ACC112 (cell line): ENCODE results near the gene DDX59.

Experiments used
- H2AFZ ChIP-seq: fragments of 200-600 bp; sonication (generic); one replicate; pipeline ENCODE4 v1.6.0; 2017; ENCODE audit warnings: antibody characterized with exemption, low read length; ENCODE audit not compliant: unreplicated experiment
- H3K27ac ChIP-seq: fragments of 200-600 bp; sonication (generic); 2 replicates; pipeline ENCODE4 v1.5.1; 2014; ENCODE audit warnings: low read depth, mild to moderate bottlenecking, antibody characterized with exemption, low read length, moderate library complexity
- H3K27me3 ChIP-seq: fragments of 200-600 bp; sonication (generic); 2 replicates; pipeline ENCODE4 v1.6.1; 2014; ENCODE audit warnings: mild to moderate bottlenecking, antibody characterized with exemption, low read length, moderate library complexity, mixed read lengths; ENCODE audit not compliant: insufficient read depth
- H3K36me3 ChIP-seq: fragments of 200-600 bp; sonication (generic); 2 replicates; pipeline ENCODE4 v1.6.1; 2016; ENCODE audit warnings: mild to moderate bottlenecking, antibody characterized with exemption, low read length, moderate library complexity, mixed read lengths; ENCODE audit not compliant: insufficient read depth
- H3K4me1 ChIP-seq: fragments of 200-600 bp; sonication (generic); one replicate; pipeline ENCODE4 v1.6.1; 2016; ENCODE audit warnings: low read length, mixed read lengths; ENCODE audit not compliant: insufficient read depth, unreplicated experiment, control insufficient read depth
- H3K4me3 ChIP-seq: fragments of 200-600 bp; sonication (generic); 2 replicates; pipeline ENCODE4 v1.5.1; 2014; ENCODE audit warnings: mild to moderate bottlenecking, low read depth, low read length
- H3K79me2 ChIP-seq: fragments of 200-600 bp; sonication (generic); one replicate; pipeline ENCODE4 v1.6.0; 2016; ENCODE audit warnings: low read length; ENCODE audit not compliant: control insufficient read depth, unreplicated experiment, insufficient read depth

The DDX59 gene

DNA sequence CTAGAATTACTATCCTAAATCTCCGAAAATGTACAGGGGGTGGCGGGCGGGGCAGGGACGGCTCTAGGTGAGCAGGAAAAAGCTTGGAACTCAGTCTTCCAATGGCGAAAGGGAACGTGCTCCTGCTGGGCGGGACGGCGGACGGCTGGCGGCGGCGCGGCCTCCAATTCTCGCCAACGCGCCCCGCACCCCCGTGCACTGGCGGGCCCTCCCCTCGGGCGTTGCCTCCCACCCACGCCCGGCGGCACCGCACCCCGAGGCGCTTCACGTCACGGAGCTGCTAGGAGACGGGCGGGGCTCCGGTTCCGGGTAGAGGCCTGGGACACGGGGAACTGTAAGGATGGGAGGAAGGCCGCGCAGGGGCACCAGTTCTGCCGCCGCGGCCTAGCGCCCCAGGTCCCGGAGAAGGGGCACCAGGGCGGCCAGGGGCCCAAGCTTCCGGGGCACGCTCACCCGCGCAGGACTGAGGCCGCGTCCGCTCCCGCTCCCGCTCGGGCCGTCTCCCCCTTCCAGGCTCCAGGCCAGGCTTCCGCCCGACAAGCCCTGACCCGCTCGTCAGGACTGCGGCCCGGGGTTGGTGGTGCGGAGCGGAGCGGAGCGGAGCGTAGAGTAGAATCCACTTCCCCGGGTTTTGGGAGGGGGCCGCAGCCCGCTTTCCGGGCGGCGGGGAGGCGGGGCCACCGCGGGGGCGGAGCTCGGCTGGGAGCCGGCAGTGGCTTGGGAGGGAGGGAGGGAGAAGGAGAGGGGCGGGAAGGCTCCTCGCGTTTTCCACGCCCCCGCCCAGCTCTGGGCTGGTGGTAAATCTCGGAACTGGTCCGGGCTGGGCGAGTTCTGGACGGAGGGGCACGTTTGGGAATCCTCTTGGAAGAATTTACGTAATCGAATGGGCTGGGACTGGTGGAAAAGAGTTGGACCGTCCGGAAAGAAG, at the start of gene DDX59:
DDX59 (minus strand) TSS at position 594 of the 928 bp plus-strand sequence. CDS start 3,167 bp downstream, outside the sequence.
- Histone ChIP-seq H3K79me2 (peaks cover 15% of the 10 kb centered on the region), H3K27ac (peak within 1 kb of the TSS; percentile 100), H3K4me1 (peaks cover 27% of the 10 kb centered on the region), H3K36me3 (peaks cover 6% of the 10 kb centered on the region; the same call in 1 of the 2 replicates), H3K4me3 (peak within 1 kb of the TSS; percentile 81), H3K27me3 (no peaks in the 10 kb centered on the region), H2AFZ (peak within 1 kb of the TSS; percentile 83)

DNA sequence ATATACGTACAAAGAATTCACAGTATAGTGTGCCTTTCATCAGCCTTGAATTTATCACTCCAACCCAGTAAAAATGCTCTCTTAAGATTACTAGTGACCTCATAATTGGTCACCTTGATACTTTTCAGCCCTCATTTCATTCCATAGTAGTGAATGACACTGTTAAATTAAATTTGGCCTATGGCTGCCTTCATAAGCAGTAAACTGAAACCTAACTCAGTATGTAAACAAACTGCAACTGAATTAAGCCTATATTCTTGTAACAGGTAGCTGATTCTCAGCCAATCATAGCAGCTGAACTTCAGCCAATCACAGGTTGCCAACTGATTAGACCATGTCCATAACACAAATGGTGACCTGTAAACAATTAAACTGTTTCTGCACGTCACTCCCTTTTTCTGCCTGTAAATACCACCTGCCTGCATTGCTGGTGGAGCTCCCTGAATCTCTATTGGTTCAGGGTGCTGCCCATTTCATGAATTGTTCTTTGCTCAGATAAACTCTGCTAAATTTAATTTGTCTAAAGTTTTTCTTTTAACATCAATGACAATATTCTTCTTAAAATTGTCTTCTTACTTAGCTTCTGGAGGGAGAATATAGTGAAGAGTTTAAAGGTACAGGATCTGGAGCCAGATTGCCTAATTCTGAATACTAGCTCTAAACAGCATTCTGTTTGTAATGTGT, 44.9 kb upstream of the DDX59 start:
- H2AFZ ChIP-seq, result no peak overlapping the region
- no peaks in the 10 kb centered on the region for H3K27me3 ChIP-seq
- H3K4me1 ChIP-seq, result no peaks in the 10 kb centered on the region
- no peak overlapping the region for H3K27ac ChIP-seq
- no peaks in the 10 kb centered on the region for H3K36me3 ChIP-seq
- H3K4me3 ChIP-seq, result no peak overlapping the region
- H3K79me2 ChIP-seq, result no peaks in the 10 kb centered on the region

DNA sequence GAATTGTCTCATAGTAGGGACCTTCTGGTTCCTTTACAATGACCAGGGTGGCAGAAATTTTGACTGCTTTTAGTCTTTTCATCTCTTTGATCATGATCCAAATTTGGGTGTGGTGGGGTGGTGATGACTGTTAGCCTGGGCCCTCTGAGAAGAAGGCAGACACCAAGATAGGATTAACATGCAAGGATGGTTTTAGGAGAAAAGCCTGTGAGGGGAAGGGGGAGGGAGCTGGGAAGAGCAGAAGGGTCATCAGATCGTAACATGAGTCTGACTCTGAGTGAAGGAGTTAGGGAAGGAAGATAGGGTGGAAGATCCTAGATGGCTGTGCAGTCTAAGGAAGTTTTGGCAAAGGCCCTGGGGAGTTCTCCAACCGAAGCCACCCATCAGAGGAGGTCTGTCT, 40.5 kb upstream of the DDX59 start:
- Histone ChIP-seq H3K4me1 (no peaks in the 10 kb centered on the region), H3K27ac (no peak overlapping the region), H2AFZ (no peak overlapping the region), H3K4me3 (no peak overlapping the region), H3K27me3 (no peaks in the 10 kb centered on the region), H3K36me3 (no peaks in the 10 kb centered on the region), H3K79me2 (no peaks in the 10 kb centered on the region)

DNA sequence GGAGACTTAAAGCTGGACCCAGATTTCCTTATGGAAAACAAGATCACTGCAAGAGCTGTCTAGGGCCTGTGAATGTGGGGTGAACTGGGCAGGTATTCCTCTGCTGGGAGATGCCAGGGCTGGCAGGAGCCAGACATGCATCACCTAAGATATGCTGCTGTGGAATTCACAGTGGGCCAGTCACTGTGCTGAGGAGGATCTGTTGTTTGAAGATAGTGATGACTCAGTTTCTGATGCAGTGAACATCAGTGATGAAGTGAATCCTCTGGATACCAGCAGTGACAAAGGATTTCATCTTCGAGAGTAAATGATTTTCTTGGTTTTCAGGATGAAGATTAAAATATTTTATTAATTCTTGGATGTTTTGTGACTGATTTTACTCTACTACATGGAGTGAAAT, 39.1 kb upstream of the DDX59 start:
- H3K36me3 ChIP-seq, result no peaks in the 10 kb centered on the region
- no peaks in the 10 kb centered on the region for H3K79me2 ChIP-seq
- no peak overlapping the region for H3K27ac ChIP-seq
- no peak overlapping the region for H2AFZ ChIP-seq
- H3K4me3 ChIP-seq, result no peak overlapping the region
- H3K27me3 ChIP-seq, result no peaks in the 10 kb centered on the region
- H3K4me1 ChIP-seq, result no peaks in the 10 kb centered on the region

DNA sequence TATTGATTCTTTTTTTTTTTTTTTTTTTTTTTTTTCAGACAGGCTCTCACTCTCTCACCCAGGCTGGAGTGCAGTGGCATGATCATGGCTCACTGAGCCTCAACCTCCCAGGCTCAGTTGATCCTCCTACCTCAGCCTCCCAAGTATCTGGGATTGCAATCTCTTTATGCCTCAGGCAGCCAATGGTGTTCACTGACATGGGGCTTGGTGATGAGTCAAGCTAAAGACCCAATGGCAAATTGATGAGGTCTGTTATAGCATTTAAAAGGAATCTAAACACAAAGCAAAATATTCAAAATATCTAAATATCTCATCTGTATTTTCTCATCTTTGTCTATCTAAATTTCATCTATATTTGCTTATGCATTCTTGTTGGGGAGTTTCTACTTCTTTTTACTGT, 38.5 kb upstream of the DDX59 start:
- H3K79me2 ChIP-seq, result no peaks in the 10 kb centered on the region
- no peak overlapping the region for H2AFZ ChIP-seq
- H3K27ac ChIP-seq, result no peak overlapping the region
- H3K27me3 ChIP-seq, result no peaks in the 10 kb centered on the region
- H3K36me3 ChIP-seq, result no peaks in the 10 kb centered on the region
- no peak overlapping the region for H3K4me3 ChIP-seq
- H3K4me1 ChIP-seq, result no peaks in the 10 kb centered on the region

DNA sequence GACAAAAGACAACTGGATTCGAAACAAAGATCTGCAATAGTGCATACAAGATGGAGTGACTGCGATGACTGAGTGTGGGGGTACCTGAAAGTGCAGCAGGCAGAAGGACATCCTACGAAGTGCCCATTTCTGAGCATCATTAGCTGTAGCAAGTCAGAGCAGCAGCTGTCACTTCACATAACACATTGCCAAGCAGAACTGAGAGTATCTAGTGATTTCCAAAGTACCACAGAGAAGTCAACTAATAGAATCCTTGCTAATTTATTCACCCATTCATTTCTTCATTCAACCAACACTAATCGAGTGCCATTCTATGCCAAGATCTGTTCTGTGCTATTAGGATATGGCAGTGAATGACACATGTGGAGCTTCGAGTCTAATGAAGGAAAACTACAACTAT, 37.4 kb upstream of the DDX59 start:
- H3K27me3 ChIP-seq, result no peaks in the 10 kb centered on the region
- H3K79me2 ChIP-seq, result no peaks in the 10 kb centered on the region
- no peak overlapping the region for H2AFZ ChIP-seq
- no peaks in the 10 kb centered on the region for H3K36me3 ChIP-seq
- no peak overlapping the region for H3K4me3 ChIP-seq
- no peaks in the 10 kb centered on the region for H3K4me1 ChIP-seq
- H3K27ac ChIP-seq, result no peak overlapping the region

DNA sequence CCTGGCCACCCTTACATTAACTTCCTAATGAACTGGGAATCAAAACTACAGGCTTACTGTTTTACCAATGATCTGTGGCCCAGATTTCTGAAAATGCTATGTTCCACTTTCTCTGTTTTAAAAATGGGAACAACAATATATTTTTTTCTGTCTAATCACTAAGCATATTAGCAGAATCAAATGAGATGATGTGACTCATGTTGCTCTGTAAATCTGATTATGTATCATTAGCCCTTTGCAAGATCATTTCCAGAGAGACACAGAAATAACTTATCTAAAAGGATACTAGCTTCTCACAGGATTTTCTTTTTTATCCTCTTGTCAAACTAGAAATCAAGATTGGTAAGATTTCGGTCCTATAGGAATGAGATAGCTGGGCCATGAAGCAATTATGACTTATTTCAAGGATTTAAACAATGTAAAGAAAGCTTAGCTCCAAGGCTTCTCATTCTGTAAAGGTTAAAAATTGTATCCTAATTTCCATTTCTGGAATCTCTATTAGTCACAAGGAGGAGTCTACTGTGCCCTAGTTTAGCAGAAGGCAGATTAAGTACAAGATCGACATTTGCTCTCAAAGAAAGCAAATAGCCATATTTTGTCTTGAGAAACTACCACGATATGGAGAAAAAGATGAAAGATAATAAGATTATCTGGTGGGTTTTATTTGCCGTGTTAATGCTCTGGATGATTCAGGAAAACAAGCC, 36.6 kb upstream of the DDX59 start:
- Histone ChIP-seq H3K4me1 (no peaks in the 10 kb centered on the region), H3K4me3 (no peak overlapping the region), H3K27ac (no peak overlapping the region), H3K36me3 (no peaks in the 10 kb centered on the region), H3K27me3 (no peaks in the 10 kb centered on the region), H2AFZ (no peak overlapping the region), H3K79me2 (no peaks in the 10 kb centered on the region)

DNA sequence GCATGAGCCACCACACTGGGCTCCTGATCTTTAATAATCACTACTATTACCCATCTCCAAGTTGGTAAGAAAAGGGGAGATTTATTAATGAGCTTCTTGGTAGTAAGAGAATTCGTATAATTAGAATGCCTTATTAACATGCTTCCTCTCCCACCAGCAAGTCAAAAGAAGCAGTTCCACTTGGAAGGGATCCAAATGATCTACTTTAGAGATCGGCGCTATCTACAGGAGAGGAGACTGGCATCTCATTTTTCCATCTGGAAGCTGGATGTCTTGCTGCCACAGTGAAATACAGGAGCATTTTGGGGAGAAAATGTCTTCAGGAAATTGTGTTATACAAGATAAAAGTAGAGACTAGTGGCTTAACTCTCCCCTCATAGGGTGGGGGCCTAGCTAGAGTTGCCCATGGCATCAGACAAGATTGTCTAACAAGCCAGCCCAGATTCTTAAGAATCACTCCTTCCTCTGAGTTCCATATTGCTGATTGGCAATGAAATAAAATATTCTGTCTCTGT, 35.3 kb upstream of the DDX59 start:
- H3K4me1 ChIP-seq, result no peaks in the 10 kb centered on the region
- no peaks in the 10 kb centered on the region for H3K79me2 ChIP-seq
- H3K27me3 ChIP-seq, result no peaks in the 10 kb centered on the region
- H3K4me3 ChIP-seq, result no peak overlapping the region
- no peaks in the 10 kb centered on the region for H3K36me3 ChIP-seq
- no peak overlapping the region for H2AFZ ChIP-seq
- H3K27ac ChIP-seq, result no peak overlapping the region

DNA sequence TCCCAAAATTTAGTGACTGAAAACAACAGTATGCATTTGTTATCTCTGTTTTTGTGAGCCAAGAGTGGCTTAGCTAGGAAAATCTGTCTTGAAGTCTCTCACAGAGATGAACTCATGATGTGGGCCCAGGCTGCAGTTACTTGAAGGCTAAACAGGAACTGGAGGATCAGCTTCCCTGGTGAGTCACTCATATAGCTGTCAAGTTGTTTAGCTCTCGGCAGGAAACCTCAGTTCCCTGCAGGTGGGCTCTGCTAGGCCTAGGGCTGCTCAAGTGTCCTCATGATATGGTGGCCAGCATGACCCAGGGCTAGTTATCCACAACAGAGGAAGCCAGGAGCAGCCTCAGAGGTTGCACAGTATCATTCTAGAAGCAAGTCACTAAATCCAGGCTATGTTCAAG, 30.2 kb upstream of the DDX59 start:
- Histone ChIP-seq H2AFZ (no peak overlapping the region), H3K79me2 (no peaks in the 10 kb centered on the region), H3K27ac (no peak overlapping the region), H3K36me3 (no peaks in the 10 kb centered on the region), H3K4me1 (no peaks in the 10 kb centered on the region), H3K27me3 (no peaks in the 10 kb centered on the region), H3K4me3 (no peak overlapping the region)

DNA sequence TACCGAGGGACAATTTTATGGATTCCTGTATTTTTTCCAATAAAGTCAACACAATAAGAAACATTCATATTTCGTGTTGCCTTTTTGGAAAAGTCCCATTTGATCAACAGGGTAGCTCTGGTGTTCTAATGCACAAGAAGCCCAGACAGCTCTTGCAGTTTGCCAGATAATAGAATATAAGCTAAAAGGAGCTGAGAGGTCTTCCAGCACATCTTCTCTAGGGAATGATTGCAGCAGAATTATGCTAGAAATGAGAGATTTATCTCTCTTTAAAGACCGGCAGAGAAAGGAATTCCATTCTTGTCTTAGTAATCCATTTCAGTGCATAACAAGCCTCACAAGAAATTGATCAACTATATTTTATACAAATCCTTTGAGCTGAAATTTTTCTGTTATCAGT, 25.0 kb upstream of the DDX59 start:
- Histone ChIP-seq H2AFZ (no peak overlapping the region), H3K4me1 (no peaks in the 10 kb centered on the region), H3K27ac (no peak overlapping the region), H3K4me3 (no peak overlapping the region), H3K27me3 (no peaks in the 10 kb centered on the region), H3K79me2 (no peaks in the 10 kb centered on the region), H3K36me3 (no peaks in the 10 kb centered on the region)
